Lower leg skin (tissue), 4 donors: ENCODE measurements around the gene TRPV2. TPM values are rescaled to one million over a fixed set of nuclear protein-coding genes. Genes with fewer than 3 reads are reported as not detected.

ENCODE experiments used
- DNase-seq, 2 donors: peaks; one replicate each; pipeline ENCODE4 v3.0.0-alpha.2; 2019; ENCODE audit warnings: low spot score in 2 of 2
- H3K4me3 ChIP-seq: fragments of 200-600 bp; sonication (generic); 2 replicates; pipeline ENCODE4 v1.5.1; 2017; ENCODE audit warnings: mild to moderate bottlenecking, low read depth; ENCODE audit not compliant: poor library complexity, severe bottlenecking
- CTCF ChIP-seq, 3 donors: fragments of 450-650 bp; IDR thresholded peaks; one replicate each; pipeline ENCODE4 v1.5.1; 2016; ENCODE audit warnings: antibody characterized with exemption in 3 of 3, mild to moderate bottlenecking in 3 of 3, moderate library complexity in 2 of 3
- POLR2A ChIP-seq, 2 donors: fragments of 450-650 bp; IDR thresholded peaks; one replicate each; pipeline ENCODE4 v1.6.1; 2016 to 2017; ENCODE audit warnings: antibody characterized with exemption in 2 of 2, mild to moderate bottlenecking in 1 of 2, moderate library complexity in 1 of 2
- WGBS, 2 donors: methylation state at CpG; one replicate each; pipeline ENCODE4 v1.1.5; 2018; 5-methylcytosine and 5-hydroxymethylcytosine counted together
- intact Hi-C: fragments of 100-400 bp; cut with DNase I; formaldehyde crosslinking; loops from one replicate; pipeline ENCODE4 v1.15.0; 2023; ENCODE audit warnings: low total_unique reads
- total RNA-seq, 4 donors: library from RNA; depleted of rRNA; stranded (reverse); fragments of >200 nt; gene quantifications; one replicate each; pipeline ENCODE4 v1.1.0, GENCODE V29; 2016

TRPV2 gene
- total RNA-seq, 4 donors from 2014 or later, result 3.3 to 8.9 (median 6.9) TPM

- TF ChIP-seq CTCF (IDR thresholded peaks at IDR 0.05) (no peak), POLR2A (IDR thresholded peaks at IDR 0.05) (no peak)
- 79 to 89% methylated on average over 11 of the region's 11 CpGs for WGBS, 2 donors
- DNase-seq, result no peak
- no peak overlapping the region for H3K4me3 ChIP-seq
- intact Hi-C loops, result no loop called here
These were observed 43.9 kb downstream of the TRPV2 start for GRCh38 chr17:16459271-16459670.

GRCh38 chr17:16459855-16460550, 44.6 kb downstream of the TRPV2 start:
- DNase-seq, result no peak
- TF ChIP-seq POLR2A (IDR thresholded peaks at IDR 0.05) (no peak), CTCF (IDR thresholded peaks at IDR 0.05) (no peak)
- H3K4me3 ChIP-seq, result no peak overlapping the region
- intact Hi-C loops, result no loop called here
- WGBS, 2 donors, result 82 to 87% methylated on average over 5 of the region's 5 CpGs

- TF ChIP-seq CTCF (IDR thresholded peaks at IDR 0.05), result no peak
- no peak for TF ChIP-seq POLR2A (IDR thresholded peaks at IDR 0.05)
- DNase-seq, result no peak
- no peak overlapping the region for H3K4me3 ChIP-seq
- intact Hi-C loops, result no loop called here
- 88 to 89% methylated on average over 17 of the region's 17 CpGs for WGBS, 2 donors
These were observed 45.6 kb downstream of the TRPV2 start for GRCh38 chr17:16460796-16461605.

GRCh38 chr17:16461606-16461866, 46.2 kb downstream of the TRPV2 start:
- H3K4me3 ChIP-seq, result no peak overlapping the region
- DNase-seq, result no peak
- intact Hi-C loops, result no loop called here
- TF ChIP-seq CTCF (IDR thresholded peaks at IDR 0.05) (no peak), POLR2A (IDR thresholded peaks at IDR 0.05) (no peak)
- WGBS, 2 donors, result 97 to 98% methylated on average over 3 of the region's 3 CpGs

- no peak for DNase-seq
- intact Hi-C loops, result no loop called here
- WGBS, 2 donors, result 84 to 88% methylated on average over 20 of the region's 20 CpGs
- TF ChIP-seq POLR2A (IDR thresholded peaks at IDR 0.05) (no peak), CTCF (IDR thresholded peaks at IDR 0.05) (no peak)
- no peak overlapping the region for H3K4me3 ChIP-seq
These were observed 46.9 kb downstream of the TRPV2 start for GRCh38 chr17:16462070-16462864.
